PFSK-1 (cell line): ENCODE measurements around the gene CRKL.

ENCODE experiments used
- FOXP2 ChIP-seq: optimal IDR thresholded peaks from 2 replicates; pipeline ENCODE3; 2011; ENCODE audit warnings: borderline replicate concordance, control low read depth, inconsistent platforms; ENCODE audit not compliant: insufficient read depth; ENCODE audit errors: extremely low read length, extremely low read depth
- POLR2AphosphoS5 ChIP-seq: IDR thresholded peaks from 2 replicates; pipeline ENCODE4 v1.6.1; 2012; ENCODE audit warnings: low read depth, mild to moderate bottlenecking, control low read depth, low read length, moderate library complexity
- SIN3A ChIP-seq: IDR thresholded peaks from 2 replicates; pipeline ENCODE4 v1.6.1; 2012; ENCODE audit warnings: mild to moderate bottlenecking, low read length, moderate library complexity, borderline replicate concordance; ENCODE audit not compliant: insufficient read depth
- TAF1 ChIP-seq: IDR thresholded peaks from 2 replicates; pipeline ENCODE4 v1.6.1; 2012; ENCODE audit warnings: low read length, control low read depth, borderline replicate concordance; ENCODE audit not compliant: insufficient read depth
- TF ChIP-seq, protein P1 (sequence below), 2 experiments: IDR thresholded peaks; 2 replicates each; pipeline versions ENCODE4 v1.6.1 to v1.8.0; 2011 to 2012; ENCODE audit warnings: low read depth in 2 of 2, low read length in 2 of 2, control low read depth in 1 of 2, inconsistent platforms in 1 of 2, mild to moderate bottlenecking in 1 of 2, moderate library complexity in 1 of 2; ENCODE audit not compliant: insufficient read depth in 1 of 2

DNA sequence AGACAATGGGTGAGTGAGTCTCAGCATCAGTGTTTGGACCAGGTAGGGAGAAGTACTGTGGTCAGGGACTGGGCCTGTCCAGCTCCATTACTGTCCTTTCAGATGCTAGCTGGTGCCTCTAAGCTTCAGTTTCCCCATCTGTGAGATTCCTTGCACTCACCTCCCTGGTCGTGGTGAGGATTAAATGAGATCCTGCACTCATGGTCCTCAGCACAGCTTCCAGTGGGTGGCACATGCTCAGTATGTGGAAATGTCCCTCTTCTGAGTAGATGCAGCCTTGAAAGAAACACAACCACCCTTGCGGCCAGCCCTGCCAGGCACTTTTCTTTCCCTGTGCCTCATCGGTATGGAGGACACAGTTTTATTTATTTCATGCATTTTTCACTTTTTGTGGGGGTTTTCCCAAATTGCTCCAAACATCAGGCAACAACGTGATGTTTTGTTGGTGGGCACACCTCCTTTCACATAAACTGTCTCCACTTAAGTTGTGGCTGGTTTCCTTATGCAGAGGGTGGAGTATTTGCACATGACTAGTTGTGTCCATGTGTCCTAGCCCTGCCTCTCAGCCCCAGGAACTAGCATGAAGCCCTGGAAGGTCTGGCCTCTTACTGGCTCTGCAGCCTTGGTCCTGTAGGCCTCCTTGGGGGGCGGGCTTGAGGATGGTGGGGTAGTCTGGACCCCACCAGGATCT lies 66.0 kb downstream of the CRKL start:
- TF ChIP-seq, protein P1, sequence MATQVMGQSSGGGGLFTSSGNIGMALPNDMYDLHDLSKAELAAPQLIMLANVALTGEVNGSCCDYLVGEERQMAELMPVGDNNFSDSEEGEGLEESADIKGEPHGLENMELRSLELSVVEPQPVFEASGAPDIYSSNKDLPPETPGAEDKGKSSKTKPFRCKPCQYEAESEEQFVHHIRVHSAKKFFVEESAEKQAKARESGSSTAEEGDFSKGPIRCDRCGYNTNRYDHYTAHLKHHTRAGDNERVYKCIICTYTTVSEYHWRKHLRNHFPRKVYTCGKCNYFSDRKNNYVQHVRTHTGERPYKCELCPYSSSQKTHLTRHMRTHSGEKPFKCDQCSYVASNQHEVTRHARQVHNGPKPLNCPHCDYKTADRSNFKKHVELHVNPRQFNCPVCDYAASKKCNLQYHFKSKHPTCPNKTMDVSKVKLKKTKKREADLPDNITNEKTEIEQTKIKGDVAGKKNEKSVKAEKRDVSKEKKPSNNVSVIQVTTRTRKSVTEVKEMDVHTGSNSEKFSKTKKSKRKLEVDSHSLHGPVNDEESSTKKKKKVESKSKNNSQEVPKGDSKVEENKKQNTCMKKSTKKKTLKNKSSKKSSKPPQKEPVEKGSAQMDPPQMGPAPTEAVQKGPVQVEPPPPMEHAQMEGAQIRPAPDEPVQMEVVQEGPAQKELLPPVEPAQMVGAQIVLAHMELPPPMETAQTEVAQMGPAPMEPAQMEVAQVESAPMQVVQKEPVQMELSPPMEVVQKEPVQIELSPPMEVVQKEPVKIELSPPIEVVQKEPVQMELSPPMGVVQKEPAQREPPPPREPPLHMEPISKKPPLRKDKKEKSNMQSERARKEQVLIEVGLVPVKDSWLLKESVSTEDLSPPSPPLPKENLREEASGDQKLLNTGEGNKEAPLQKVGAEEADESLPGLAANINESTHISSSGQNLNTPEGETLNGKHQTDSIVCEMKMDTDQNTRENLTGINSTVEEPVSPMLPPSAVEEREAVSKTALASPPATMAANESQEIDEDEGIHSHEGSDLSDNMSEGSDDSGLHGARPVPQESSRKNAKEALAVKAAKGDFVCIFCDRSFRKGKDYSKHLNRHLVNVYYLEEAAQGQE (IDR thresholded peaks at IDR 0.05; ENCODE audit: insufficient read depth in 1 of 2, low read depth in 2 of 2, low read length in 2 of 2): no peak
- TF ChIP-seq POLR2AphosphoS5: no peak
- TF ChIP-seq TAF1: no peak
- no peak for TF ChIP-seq FOXP2
- no peak for TF ChIP-seq SIN3A
